WERI-Rb-1 (cell line): ENCODE measurements around the gene SEC24D.

Experiments
- DNase-seq: peaks from one replicate; pipeline ENCODE4 v3.0.0-alpha.2; 2020
- H3K27ac ChIP-seq: fragments of 250-450 bp; sonication (Bioruptor Pico); 2 replicates; pipeline ENCODE4 v1.5.1; 2020; ENCODE audit warnings: mild to moderate bottlenecking, moderate library complexity
- H3K27me3 ChIP-seq: fragments of 250-450 bp; sonication (Bioruptor Pico); 2 replicates; pipeline ENCODE4 v1.5.1; 2021; ENCODE audit warnings: mild to moderate bottlenecking, low read depth, moderate library complexity; ENCODE audit not compliant: insufficient read depth, severe bottlenecking
- H3K36me3 ChIP-seq: fragments of 250-450 bp; sonication (Bioruptor Pico); 2 replicates; pipeline ENCODE4 v1.5.1; 2020; ENCODE audit warnings: mild to moderate bottlenecking, moderate library complexity
- H3K4me3 ChIP-seq: 2 replicates; pipeline ENCODE4 v1.5.1; 2011; ENCODE audit warnings: low read depth, mild to moderate bottlenecking, control low read depth, low read length
- H3K9me3 ChIP-seq: fragments of 250-450 bp; sonication (Bioruptor Pico); 2 replicates; pipeline ENCODE4 v1.5.1; 2021; ENCODE audit warnings: mild to moderate bottlenecking, moderate library complexity; ENCODE audit not compliant: severe bottlenecking
- TF ChIP-seq, protein P1 (sequence below): IDR thresholded peaks from 2 replicates; pipeline ENCODE4 v1.5.1; 2011; ENCODE audit warnings: low read depth, mild to moderate bottlenecking, control low read depth, inconsistent platforms, low read length

The SEC24D gene

DNA sequence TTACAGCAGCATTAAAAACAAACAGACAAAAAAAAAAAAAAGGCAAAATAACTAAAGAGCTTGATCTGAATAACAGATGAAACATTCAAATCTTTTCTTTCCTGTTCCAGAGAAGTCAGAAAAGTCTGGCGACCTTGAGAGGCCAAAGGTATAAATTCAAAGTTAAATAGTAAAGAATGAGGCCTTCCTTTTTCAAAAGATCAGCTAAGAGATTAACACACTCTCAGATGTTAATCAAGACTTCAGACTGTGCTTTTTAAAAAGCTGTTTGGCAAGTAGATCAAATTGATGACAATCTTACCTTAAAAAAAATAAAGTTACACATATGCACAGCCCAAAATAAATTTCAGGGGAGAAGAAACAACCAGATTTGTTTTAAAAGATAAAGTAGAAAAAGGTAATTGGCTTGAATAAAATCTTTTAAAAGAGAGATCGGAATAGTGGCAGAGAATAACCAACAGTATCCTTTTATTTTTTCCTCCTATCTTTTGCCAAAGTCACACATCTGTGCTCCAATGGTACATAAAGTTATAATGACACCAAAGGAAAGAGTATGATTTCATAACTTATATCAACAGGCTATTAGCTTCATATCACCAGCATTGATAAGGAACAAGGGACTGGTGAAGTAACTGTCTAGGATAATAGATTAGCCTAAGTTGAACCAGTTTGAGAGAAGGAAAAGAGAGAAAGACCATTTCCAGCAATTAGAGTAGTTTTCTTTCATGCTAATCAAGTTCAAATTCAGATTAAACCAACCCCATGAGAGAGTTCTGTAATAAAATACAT lies 80.3 kb downstream of the SEC24D start:
- no peak overlapping the region for H3K27ac ChIP-seq
- TF ChIP-seq, protein P1, sequence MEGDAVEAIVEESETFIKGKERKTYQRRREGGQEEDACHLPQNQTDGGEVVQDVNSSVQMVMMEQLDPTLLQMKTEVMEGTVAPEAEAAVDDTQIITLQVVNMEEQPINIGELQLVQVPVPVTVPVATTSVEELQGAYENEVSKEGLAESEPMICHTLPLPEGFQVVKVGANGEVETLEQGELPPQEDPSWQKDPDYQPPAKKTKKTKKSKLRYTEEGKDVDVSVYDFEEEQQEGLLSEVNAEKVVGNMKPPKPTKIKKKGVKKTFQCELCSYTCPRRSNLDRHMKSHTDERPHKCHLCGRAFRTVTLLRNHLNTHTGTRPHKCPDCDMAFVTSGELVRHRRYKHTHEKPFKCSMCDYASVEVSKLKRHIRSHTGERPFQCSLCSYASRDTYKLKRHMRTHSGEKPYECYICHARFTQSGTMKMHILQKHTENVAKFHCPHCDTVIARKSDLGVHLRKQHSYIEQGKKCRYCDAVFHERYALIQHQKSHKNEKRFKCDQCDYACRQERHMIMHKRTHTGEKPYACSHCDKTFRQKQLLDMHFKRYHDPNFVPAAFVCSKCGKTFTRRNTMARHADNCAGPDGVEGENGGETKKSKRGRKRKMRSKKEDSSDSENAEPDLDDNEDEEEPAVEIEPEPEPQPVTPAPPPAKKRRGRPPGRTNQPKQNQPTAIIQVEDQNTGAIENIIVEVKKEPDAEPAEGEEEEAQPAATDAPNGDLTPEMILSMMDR, result no peak
- no peak overlapping the region for H3K4me3 ChIP-seq
- H3K27me3 ChIP-seq, result no peaks in the 10 kb centered on the region
- no peak for DNase-seq
- H3K9me3 ChIP-seq, result no peaks in the 10 kb centered on the region
- H3K36me3 ChIP-seq, result peaks cover 9% of the 10 kb centered on the region

DNA sequence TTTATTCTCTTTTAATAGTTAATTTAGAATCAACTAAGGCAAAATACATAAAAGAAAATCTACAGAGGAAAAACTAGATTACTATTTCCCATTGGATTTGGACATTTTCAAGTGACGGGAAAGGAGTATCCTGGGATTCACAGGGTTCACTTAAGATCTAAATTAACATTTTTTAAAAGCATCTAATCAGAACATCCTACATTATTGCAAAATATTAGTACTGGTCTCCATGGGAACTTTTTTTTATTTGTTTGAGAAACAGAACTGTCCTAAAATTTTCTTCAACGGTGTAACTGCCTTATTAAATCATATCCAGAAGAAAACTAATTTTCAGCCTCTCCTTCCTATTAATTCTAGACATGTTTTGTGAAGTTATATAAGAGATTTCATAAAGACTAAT lies 81.0 kb downstream of the SEC24D start:
- TF ChIP-seq, protein P1, result no peak
- H3K36me3 ChIP-seq, result peaks cover 13% of the 10 kb centered on the region
- H3K27me3 ChIP-seq, result no peaks in the 10 kb centered on the region
- no peak for DNase-seq
- H3K27ac ChIP-seq, result no peak overlapping the region
- H3K9me3 ChIP-seq, result no peaks in the 10 kb centered on the region
- no peak overlapping the region for H3K4me3 ChIP-seq

GRCh38 chr4:118753685-118754084 lies 82.2 kb downstream of the SEC24D start:
- Histone ChIP-seq H3K4me3 (no peak overlapping the region), H3K9me3 (no peaks in the 10 kb centered on the region), H3K27ac (no peak overlapping the region), H3K27me3 (no peaks in the 10 kb centered on the region), H3K36me3 (peaks cover 13% of the 10 kb centered on the region)
- TF ChIP-seq, protein P1, result no peak
- DNase-seq, result no peak

- no peak overlapping the region for H3K27ac ChIP-seq
These were observed 82.8 kb downstream of the SEC24D start for GRCh38 chr4:118753096-118753495.

DNA sequence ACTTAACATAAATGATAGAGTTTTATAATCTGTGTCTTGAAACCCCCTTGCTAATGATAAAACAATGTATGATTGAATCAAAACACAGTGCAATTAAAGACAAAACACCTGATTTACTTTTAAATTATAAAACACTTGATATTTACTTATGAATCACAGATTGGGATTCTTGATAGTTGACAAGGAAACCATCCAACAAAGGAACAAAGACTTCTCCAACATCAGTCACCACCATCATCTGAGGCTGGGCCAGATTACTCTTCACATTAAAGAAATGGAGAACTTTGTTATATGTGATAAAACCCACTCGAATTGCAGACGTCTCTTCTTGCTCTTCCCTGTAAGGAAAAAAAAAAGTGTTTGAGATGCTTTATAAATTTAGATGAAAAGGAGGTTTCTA lies 83.4 kb downstream of the SEC24D start:
- Histone ChIP-seq H3K9me3 (no peaks in the 10 kb centered on the region), H3K36me3 (peaks cover 13% of the 10 kb centered on the region), H3K27me3 (no peaks in the 10 kb centered on the region), H3K4me3 (no peak overlapping the region), H3K27ac (no peak overlapping the region)
- no peak for DNase-seq
- TF ChIP-seq, protein P1, result no peak

More at GRCh38 chr4:118753096-118753495, 82.8 kb downstream of the SEC24D start:
- Histone ChIP-seq H3K9me3 (no peaks in the 10 kb centered on the region), H3K4me3 (no peak overlapping the region), H3K27me3 (no peaks in the 10 kb centered on the region), H3K36me3 (peaks cover 13% of the 10 kb centered on the region)
- TF ChIP-seq, protein P1, result no peak
- no peak for DNase-seq
